CD4-positive, alpha-beta T cell treated with Interferon alpha-2 for 1 hour (primary cell): Measurements from ENCODE around the gene TBC1D1.
"Not testable (repeated sequence)": the region's sequence is repeated elsewhere in the genome, so short reads cannot be mapped to it uniquely, and the experiment has no call there.

Experiments used
- DNase-seq, 2 donors: peaks; one replicate each; pipeline ENCODE4 v3.0.0-alpha.2; 2020 to 2022

Gene TBC1D1

GRCh38 chr4:38017609-38018008, 126.7 kb downstream of the TBC1D1 start:
- no peak for DNase-seq

- DNase-seq: no peak
These were observed 129.5 kb downstream of the TBC1D1 start for GRCh38 chr4:38020386-38020785.

- DNase-seq: not testable (repeated sequence)
These were observed 130.1 kb downstream of the TBC1D1 start for GRCh38 chr4:38020961-38021360.

GRCh38 chr4:38021751-38022150, 130.9 kb downstream of the TBC1D1 start:
- DNase-seq: no peak

GRCh38 chr4:38023347-38024205, 132.7 kb downstream of the TBC1D1 start:
- DNase-seq: peak in 1 of 2 donors; percentile 12

GRCh38 chr4:38024206-38024509, 133.3 kb downstream of the TBC1D1 start:
- DNase-seq: no peak

GRCh38 chr4:38025665-38026064, 134.8 kb downstream of the TBC1D1 start:
- DNase-seq: no peak

- no peak for DNase-seq
These were observed 135.4 kb downstream of the TBC1D1 start for GRCh38 chr4:38026158-38026740.

GRCh38 chr4:38030023-38030422, 139.1 kb downstream of the TBC1D1 start:
- DNase-seq: no peak

- DNase-seq: peak; percentile 41 to 75
These were observed 144.3 kb downstream of the TBC1D1 start for GRCh38 chr4:38034986-38035882.

GRCh38 chr4:38036548-38036947, 145.7 kb downstream of the TBC1D1 start:
- DNase-seq: no peak

GRCh38 chr4:38037612-38038011, 146.7 kb downstream of the TBC1D1 start:
- no peak for DNase-seq

- DNase-seq: no peak
These were observed 149.7 kb downstream of the TBC1D1 start for GRCh38 chr4:38040619-38041018.

GRCh38 chr4:38044060-38044459, 153.2 kb downstream of the TBC1D1 start:
- DNase-seq: no peak

GRCh38 chr4:38045289-38045988, 154.6 kb downstream of the TBC1D1 start:
- DNase-seq: no peak

- DNase-seq: no peak
These were observed 156.0 kb downstream of the TBC1D1 start for GRCh38 chr4:38046727-38047489.

- DNase-seq: no peak
These were observed 158.8 kb downstream of the TBC1D1 start for GRCh38 chr4:38049545-38050170.

- no peak for DNase-seq
These were observed 159.9 kb downstream of the TBC1D1 start for GRCh38 chr4:38050560-38051350.

- no peak for DNase-seq
These were observed 164.7 kb downstream of the TBC1D1 start for GRCh38 chr4:38055566-38055965.

- no peak for DNase-seq
These were observed 165.3 kb downstream of the TBC1D1 start for GRCh38 chr4:38056011-38056685.
